ENCODE measurements around the gene MRPS27. TPM values are rescaled to one million over a fixed set of nuclear protein-coding genes. Genes with fewer than 3 reads are reported as not detected.

The MRPS27 gene
- polyA plus RNA-seq, 2 of the 4 experiments (the other 2 are of a cell fraction) = 81.0 to 141 TPM

DNA sequence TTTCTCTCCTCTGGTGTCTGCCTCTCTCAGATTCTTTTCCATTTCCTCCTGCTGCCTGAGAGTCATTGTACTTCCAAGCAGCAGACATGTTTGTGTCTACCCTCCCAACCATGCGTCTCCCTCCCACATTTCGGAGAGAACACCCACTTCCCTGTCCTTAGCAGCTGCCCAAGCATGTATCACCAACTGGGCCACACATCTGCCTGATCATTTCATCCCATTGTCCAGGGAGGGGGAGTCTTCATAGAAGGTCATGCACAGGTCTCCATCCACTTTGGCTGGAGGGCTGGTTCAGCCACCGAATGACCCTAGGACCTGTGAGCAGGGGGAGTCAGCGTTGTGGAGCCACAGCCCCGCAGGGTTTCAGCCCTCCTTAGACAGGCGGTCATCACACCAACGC, 137.4 kb downstream of the MRPS27 start:
- Histone ChIP-seq H3K4me1 (peaks cover 34% of the 10 kb centered on the region), H3K9me3 (no peaks in the 10 kb centered on the region), H3K4me2 (no peak overlapping the region), H3K27ac (no peak overlapping the region; a peak in 1 of 6 replicates), H3K4me3 (no peak overlapping the region)
- CTCF ChIA-PET = no interaction called here
- POLR2A ChIA-PET = no interaction called here
- no peak for TF ChIP-seq CHD4 (IDR thresholded peaks at IDR 0.05; ENCODE audit: borderline replicate concordance)
- 93% methylated on average over 7 of the region's 7 CpGs for WGBS (ENCODE audit: missing lambda C conversion rate)
- no peak for ATAC-seq
- no peak for DNase-seq (ENCODE audit: low read depth in 1 of 2, low spot score in 1 of 2)
- FAIRE-seq = no peak

DNA sequence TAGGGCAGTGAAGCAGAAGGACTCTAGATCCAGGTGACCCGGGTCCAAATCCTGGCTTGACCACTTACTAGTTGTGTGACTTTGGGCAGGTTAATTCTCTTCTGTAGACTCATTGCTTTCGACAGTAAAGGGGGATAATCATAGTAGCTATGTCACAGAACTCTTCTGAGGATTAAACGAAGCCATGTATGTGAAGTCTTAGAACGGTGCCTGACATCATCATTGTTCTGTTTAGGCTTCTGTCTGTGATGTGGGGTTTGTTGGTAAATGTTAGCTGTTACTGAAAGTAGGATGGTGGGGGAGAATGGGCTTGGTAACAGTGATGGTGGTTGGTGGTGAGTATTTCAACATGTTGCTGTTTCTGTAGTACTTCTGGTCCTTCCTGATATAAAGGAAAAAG, 139.1 kb downstream of the MRPS27 start:
- Histone ChIP-seq H3K27ac (0 out of 6 replicates have a peak overlapping the region, but pooled peaks of 1 of the 2 experiments have one; percentile 32), H3K4me3 (no peak overlapping the region), H3K9me3 (no peaks in the 10 kb centered on the region), H3K4me1 (peaks cover 48% of the 10 kb centered on the region), H3K4me2 (no peak overlapping the region)
- POLR2A ChIA-PET = no interaction called here
- ATAC-seq (no peak), FAIRE-seq (no peak), DNase-seq (ENCODE audit: low read depth in 1 of 2, low spot score in 1 of 2) (no peak)
- CTCF ChIA-PET = interaction anchor here (0.6 to 1.6 kb wide), 2 partner anchors 37 to 127 kb away, joined by 3 to 4 read pairs; no protein-coding TSS in a partner anchor
- TF ChIP-seq TP53 (CRISPR knock-in tag; IDR thresholded peaks at IDR 0.05) = no peak
- TF ChIP-seq FOSB (CRISPR knock-in tag; IDR thresholded peaks at IDR 0.05) = no peak
- TF ChIP-seq, protein P1, sequence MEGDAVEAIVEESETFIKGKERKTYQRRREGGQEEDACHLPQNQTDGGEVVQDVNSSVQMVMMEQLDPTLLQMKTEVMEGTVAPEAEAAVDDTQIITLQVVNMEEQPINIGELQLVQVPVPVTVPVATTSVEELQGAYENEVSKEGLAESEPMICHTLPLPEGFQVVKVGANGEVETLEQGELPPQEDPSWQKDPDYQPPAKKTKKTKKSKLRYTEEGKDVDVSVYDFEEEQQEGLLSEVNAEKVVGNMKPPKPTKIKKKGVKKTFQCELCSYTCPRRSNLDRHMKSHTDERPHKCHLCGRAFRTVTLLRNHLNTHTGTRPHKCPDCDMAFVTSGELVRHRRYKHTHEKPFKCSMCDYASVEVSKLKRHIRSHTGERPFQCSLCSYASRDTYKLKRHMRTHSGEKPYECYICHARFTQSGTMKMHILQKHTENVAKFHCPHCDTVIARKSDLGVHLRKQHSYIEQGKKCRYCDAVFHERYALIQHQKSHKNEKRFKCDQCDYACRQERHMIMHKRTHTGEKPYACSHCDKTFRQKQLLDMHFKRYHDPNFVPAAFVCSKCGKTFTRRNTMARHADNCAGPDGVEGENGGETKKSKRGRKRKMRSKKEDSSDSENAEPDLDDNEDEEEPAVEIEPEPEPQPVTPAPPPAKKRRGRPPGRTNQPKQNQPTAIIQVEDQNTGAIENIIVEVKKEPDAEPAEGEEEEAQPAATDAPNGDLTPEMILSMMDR (IDR thresholded peaks at IDR 0.05) = no peak
- TF ChIP-seq ZFP36 (IDR thresholded peaks at IDR 0.05; ENCODE audit: borderline replicate concordance, partially characterized antibody) = no peak
- WGBS (ENCODE audit: missing lambda C conversion rate) = 94% methylated on average over 4 of the region's 4 CpGs

DNA sequence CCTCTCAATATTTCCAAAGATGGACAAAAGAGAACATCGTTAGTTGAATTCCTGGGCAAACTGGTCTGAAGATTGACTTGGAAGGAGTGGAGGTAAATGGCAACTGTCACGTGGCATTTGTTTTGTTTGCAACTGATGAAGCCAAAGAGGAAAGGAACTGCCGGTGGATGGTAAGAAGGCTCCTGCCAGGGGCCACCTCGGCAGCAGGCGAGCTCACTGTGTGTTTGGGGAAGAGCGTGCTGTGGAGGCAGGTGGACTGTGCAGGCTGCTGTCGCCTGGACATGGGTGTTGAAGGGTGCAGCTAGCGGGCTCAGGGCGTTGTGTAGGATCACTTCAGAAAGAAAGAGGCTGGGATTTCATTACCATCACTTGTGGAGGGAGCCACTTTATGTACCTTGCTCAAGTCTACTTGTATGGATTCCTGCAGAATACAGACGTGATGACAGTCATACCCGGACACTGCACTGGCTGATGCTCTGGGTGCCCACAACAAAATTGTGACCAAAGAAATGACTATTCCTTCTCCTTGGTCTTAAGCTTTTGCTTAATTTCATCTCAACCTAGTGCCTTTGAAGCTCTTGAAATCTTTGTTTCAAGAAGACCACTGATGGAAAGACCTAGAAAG, 140.1 kb downstream of the MRPS27 start:
- H3K4me3 ChIP-seq = no peak overlapping the region; the same call in 2 of the 3 replicates
- peak overlapping the region; percentile 75 to 81 for H3K27ac ChIP-seq
- H3K9me3 ChIP-seq = no peaks in the 10 kb centered on the region
- POLR2A ChIA-PET = no interaction called here
- TF ChIP-seq, protein P2, sequence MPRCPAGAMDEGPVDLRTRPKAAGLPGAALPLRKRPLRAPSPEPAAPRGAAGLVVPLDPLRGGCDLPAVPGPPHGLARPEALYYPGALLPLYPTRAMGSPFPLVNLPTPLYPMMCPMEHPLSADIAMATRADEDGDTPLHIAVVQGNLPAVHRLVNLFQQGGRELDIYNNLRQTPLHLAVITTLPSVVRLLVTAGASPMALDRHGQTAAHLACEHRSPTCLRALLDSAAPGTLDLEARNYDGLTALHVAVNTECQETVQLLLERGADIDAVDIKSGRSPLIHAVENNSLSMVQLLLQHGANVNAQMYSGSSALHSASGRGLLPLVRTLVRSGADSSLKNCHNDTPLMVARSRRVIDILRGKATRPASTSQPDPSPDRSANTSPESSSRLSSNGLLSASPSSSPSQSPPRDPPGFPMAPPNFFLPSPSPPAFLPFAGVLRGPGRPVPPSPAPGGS (IDR thresholded peaks at IDR 0.05) = no peak
- no peak for TF ChIP-seq POLR2A (IDR thresholded peaks at IDR 0.05; ENCODE audit: low read length)
- TF ChIP-seq ZFP36 (IDR thresholded peaks at IDR 0.05; ENCODE audit: borderline replicate concordance, partially characterized antibody) = no peak
- no peak for TF ChIP-seq JUNB (IDR thresholded peaks at IDR 0.05)
- no peak for TF ChIP-seq FOSL2 (IDR thresholded peaks at IDR 0.05)
- TF ChIP-seq FOSL2 (CRISPR knock-in tag; IDR thresholded peaks at IDR 0.05) = no peak
- TF ChIP-seq PHF8 (IDR thresholded peaks at IDR 0.05; ENCODE audit: borderline replicate concordance, low read depth) = no peak
- TF ChIP-seq, protein P1 (IDR thresholded peaks at IDR 0.05) = no peak
- TF ChIP-seq, protein P3, sequence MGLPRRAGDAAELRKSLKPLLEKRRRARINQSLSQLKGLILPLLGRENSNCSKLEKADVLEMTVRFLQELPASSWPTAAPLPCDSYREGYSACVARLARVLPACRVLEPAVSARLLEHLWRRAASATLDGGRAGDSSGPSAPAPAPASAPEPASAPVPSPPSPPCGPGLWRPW (IDR thresholded peaks at IDR 0.05) = no peak
- TF ChIP-seq HOXB13 (CRISPR knock-in tag; IDR thresholded peaks at IDR 0.05; ENCODE audit: low read depth) = no peak
- no peak for TF ChIP-seq RFX5 (IDR thresholded peaks at IDR 0.05)
- TF ChIP-seq KDM5A (IDR thresholded peaks at IDR 0.05) = no peak
- no peak for TF ChIP-seq RARB (CRISPR knock-in tag; IDR thresholded peaks at IDR 0.05)
- H3K4me2 ChIP-seq = peak overlapping the region; percentile 86
- ATAC-seq = peak; percentile 23 to 30; a peak in 4 of 6 replicates
- 87% methylated on average over 11 of the region's 11 CpGs for WGBS (ENCODE audit: missing lambda C conversion rate)
- CTCF ChIA-PET = interaction anchor here (0.5 to 1.6 kb wide), 2 partner anchors 36 to 129 kb away, joined by 4 read pairs; no protein-coding TSS in a partner anchor
- FAIRE-seq = no peak
- H3K4me1 ChIP-seq = peaks cover 48% of the 10 kb centered on the region
- DNase-seq (ENCODE audit: low read depth in 1 of 2, low spot score in 1 of 2) = no peak
